A673 (cell line): ENCODE measurements around the gene WIPF2. TPM values are rescaled to one million over a fixed set of nuclear protein-coding genes. Genes with fewer than 3 reads are reported as not detected.
A peak's percentile ranks its signal among the peaks of the same experiment; 100 is the strongest.

Source experiments
- BruUV-seq: library from RNA; stranded (reverse); fragments of 400-500 nt; replicated peaks from 2 replicates; lab custom pipeline; 2021; lab: Mats Ljungman, UMichigan
- CTCF ChIA-PET: fragments of 300-600 bp; sonication (Branson Sonifier 250); formaldehyde crosslinking; loops from one replicate; lab custom pipeline; 2022; ENCODE audit warnings: antibody characterized with exemption; lab: Charles Lee
- POLR2A ChIA-PET: fragments of 300-600 bp; sonication (Branson Sonifier 250); formaldehyde crosslinking; loops from one replicate; lab custom pipeline; 2022; ENCODE audit warnings: antibody characterized with exemption; ENCODE audit not compliant: low non-redundant PET; lab: Charles Lee
- DNase-seq: peaks from one replicate; pipeline ENCODE4 v3.0.0-alpha.2; 2015; ENCODE audit warnings: low spot score
- H3K27ac ChIP-seq: fragments of 200-600 bp; sonication (generic); 2 replicates; pipeline ENCODE4 v1.5.1; 2016; ENCODE audit warnings: mixed run types, low read depth, mild to moderate bottlenecking, mixed read lengths, antibody characterized with exemption, low read length; ENCODE audit not compliant: poor library complexity, severe bottlenecking
- H3K27me3 ChIP-seq: fragments of 200-600 bp; sonication (generic); replicated peaks from 2 replicates; pipeline ENCODE4 v1.6.1; 2017; ENCODE audit warnings: mixed run types, low read depth, mild to moderate bottlenecking, mixed read lengths, antibody characterized with exemption, low read length; ENCODE audit not compliant: insufficient read depth, poor library complexity
- H3K36me3 ChIP-seq: fragments of 200-600 bp; sonication (generic); 2 replicates; pipeline ENCODE4 v1.6.1; 2016; ENCODE audit warnings: mixed run types, mild to moderate bottlenecking, mixed read lengths, antibody characterized with exemption, low read length; ENCODE audit not compliant: insufficient read depth, poor library complexity, severe bottlenecking
- H3K4me1 ChIP-seq: fragments of 200-600 bp; sonication (generic); 2 replicates; pipeline ENCODE4 v1.6.1; 2017; ENCODE audit warnings: mixed run types, mild to moderate bottlenecking, mixed read lengths, antibody characterized with exemption, low read length; ENCODE audit not compliant: insufficient read depth, poor library complexity, severe bottlenecking
- H3K4me3 ChIP-seq: fragments of 200-600 bp; sonication (generic); 2 replicates; pipeline ENCODE4 v1.5.1; 2016; ENCODE audit warnings: low read depth, mixed run types, mild to moderate bottlenecking, mixed read lengths, low read length; ENCODE audit not compliant: poor library complexity, severe bottlenecking
- H3K9me3 ChIP-seq: fragments of 200-600 bp; sonication (generic); 2 replicates; pipeline ENCODE4 v1.6.1; 2016; ENCODE audit warnings: mixed run types, low read depth, mild to moderate bottlenecking, mixed read lengths, antibody characterized with exemption, low read length; ENCODE audit not compliant: poor library complexity, severe bottlenecking
- EZH2 ChIP-seq: fragments of 200-600 bp; sonication (generic); IDR thresholded peaks from 2 replicates; pipeline ENCODE4 v1.6.1; 2017; ENCODE audit warnings: borderline replicate concordance, low read depth, mild to moderate bottlenecking, mixed read lengths, antibody characterized with exemption, low read length; ENCODE audit not compliant: poor library complexity, severe bottlenecking
- intact Hi-C: fragments of 100-400 bp; cut with micrococcal nuclease; formaldehyde crosslinking; loops from one replicate; pipeline ENCODE4 v1.10.0; 2022; ENCODE audit not compliant: unreplicated experiment
- total RNA-seq: library from RNA; stranded (reverse); gene quantifications from 2 replicates; pipeline ENCODE4 v1.2.3, GENCODE V29; 2021
- TF ChIP-seq, protein P1 (sequence below): fragments of 300-800, 200-600 bp; sonication (generic); conservative IDR thresholded peaks from 2 replicates; pipeline ENCODE4 v1.5.1; 2017; ENCODE audit warnings: low read depth, mild to moderate bottlenecking, antibody characterized with exemption, low read length, moderate library complexity, mixed read lengths

WIPF2 gene
- total RNA-seq, 1 experiment from 2014 or later = 16.3 TPM

DNA sequence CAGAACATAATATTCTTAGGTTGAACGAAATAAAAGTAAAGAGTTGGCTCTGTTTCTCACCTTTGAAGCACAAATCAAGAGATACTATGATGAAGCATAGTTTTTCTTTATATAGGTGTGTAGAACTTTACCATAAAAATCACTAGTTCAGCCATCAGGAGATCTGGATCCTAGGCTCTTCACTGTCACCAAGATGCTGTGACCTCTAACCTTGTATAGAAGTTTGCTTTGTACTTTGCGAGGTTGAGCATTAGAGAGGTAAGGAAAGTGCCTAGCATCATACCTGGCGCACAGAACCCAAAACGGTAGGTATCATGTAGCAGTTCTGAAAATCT is 68.0 kb downstream of the WIPF2 start:
- Histone ChIP-seq H3K27ac (no peak overlapping the region), H3K4me1 (peaks cover 6% of the 10 kb centered on the region), H3K36me3 (peaks cover 19% of the 10 kb centered on the region), H3K9me3 (no peaks in the 10 kb centered on the region), H3K27me3 (no peaks in the 10 kb centered on the region), H3K4me3 (no peak overlapping the region)
- no peak for DNase-seq
- TF ChIP-seq EZH2 = no peak
- TF ChIP-seq, protein P1, sequence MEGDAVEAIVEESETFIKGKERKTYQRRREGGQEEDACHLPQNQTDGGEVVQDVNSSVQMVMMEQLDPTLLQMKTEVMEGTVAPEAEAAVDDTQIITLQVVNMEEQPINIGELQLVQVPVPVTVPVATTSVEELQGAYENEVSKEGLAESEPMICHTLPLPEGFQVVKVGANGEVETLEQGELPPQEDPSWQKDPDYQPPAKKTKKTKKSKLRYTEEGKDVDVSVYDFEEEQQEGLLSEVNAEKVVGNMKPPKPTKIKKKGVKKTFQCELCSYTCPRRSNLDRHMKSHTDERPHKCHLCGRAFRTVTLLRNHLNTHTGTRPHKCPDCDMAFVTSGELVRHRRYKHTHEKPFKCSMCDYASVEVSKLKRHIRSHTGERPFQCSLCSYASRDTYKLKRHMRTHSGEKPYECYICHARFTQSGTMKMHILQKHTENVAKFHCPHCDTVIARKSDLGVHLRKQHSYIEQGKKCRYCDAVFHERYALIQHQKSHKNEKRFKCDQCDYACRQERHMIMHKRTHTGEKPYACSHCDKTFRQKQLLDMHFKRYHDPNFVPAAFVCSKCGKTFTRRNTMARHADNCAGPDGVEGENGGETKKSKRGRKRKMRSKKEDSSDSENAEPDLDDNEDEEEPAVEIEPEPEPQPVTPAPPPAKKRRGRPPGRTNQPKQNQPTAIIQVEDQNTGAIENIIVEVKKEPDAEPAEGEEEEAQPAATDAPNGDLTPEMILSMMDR = no peak
- BruUV-seq = no TSS peak
- CTCF ChIA-PET = no interaction called here
- intact Hi-C loops = loop anchor here (5.0 kb wide), 1 partner anchor 85 kb away; no protein-coding TSS in a partner anchor
- POLR2A ChIA-PET = no interaction called here

DNA sequence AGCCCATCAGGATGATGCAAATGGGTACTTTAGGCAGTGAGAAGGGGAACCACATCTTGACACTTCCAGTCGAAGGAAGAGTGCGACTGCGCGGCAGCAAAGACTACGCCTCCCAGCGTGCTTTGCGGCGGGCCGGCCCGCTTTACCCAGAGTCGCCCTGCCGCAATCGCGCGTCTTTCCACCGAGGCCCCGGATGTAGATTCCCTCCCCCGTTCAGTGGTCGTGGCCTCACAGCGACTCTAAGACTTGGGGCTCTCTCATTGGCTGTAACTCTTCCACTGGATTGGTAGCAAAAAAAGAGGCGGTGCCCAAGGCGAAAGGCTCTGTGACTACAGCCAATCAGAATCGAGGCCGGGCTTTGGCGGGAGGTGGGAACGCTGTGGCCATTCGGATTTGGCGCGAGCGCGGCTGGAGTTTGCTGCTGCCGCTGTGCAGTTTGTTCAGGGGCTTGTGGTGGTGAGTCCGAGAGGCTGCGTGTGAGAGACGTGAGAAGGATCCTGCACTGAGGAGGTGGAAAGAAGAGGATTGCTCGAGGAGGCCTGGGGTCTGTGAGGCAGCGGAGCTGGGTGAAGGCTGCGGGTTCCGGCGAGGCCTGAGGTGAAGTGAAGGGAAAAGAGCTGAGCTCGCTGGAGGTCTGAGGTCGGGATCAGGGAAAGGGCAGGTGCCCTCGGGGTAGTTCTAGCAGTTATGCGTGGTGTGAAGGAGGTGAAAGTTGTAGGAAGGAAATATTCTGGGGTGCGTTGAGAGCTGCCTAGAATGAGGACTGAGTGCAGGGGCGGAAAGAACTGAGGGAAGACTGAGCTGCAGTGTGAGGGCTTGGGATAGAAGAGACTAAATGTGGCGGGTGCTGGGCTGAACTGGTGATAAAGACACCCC is 68.6 kb downstream of the WIPF2 start, which contains the start of gene CDC6:
TSS of gene CDC6 (plus strand) at position 386 of the 876 bp plus-strand sequence. CDS start 1,542 bp downstream, outside the sequence.
- POLR2A ChIA-PET = interaction anchor here (0.5 kb wide), 1 partner anchor 1081 kb away, joined by 6 read pairs; no protein-coding TSS in a partner anchor
- Histone ChIP-seq H3K36me3 (peaks cover 19% of the 10 kb centered on the region), H3K4me1 (peaks cover 6% of the 10 kb centered on the region), H3K9me3 (no peaks in the 10 kb centered on the region), H3K27me3 (no peaks in the 10 kb centered on the region), H3K27ac (peak within 1 kb of the TSS; percentile 92), H3K4me3 (peak within 1 kb of the TSS; percentile 85)
- CTCF ChIA-PET = interaction anchor here (0.7 kb wide), 1 partner anchor 113 kb away, joined by 3 read pairs; no protein-coding TSS in a partner anchor
- TF ChIP-seq, protein P1 = no peak
- no peak for TF ChIP-seq EZH2
- TSS peak; percentile 64 for BruUV-seq
- DNase-seq = peak; percentile 98
- intact Hi-C loops = loop anchor here (5.0 kb wide), 1 partner anchor 85 kb away; no protein-coding TSS in a partner anchor

DNA sequence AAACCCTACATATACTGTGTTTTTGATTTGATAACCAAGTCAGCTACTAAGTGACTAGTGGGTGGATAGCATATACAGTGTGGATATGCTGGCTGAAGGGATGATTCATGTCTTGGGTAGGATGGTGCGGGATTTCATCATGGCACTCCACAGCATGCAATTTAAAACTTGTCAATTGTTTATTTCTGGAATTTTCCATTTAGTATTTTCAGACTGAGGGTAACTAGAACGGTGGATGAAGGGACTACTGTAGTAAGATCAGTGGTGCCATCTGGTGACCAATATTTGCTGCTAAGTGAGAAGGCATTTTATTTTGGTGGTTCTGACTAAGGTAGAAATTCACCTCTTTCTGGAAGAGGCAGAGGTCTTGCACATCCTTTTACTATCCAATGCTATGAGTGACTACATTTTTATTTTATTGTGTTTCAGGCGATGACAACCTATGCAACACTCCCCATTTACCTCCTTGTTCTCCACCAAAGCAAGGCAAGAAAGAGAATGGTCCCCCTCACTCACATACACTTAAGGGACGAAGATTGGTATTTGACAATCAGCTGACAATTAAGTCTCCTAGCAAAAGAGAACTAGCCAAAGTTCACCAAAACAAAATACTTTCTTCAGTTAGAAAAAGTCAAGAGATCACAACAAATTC is 71.7 kb downstream of the WIPF2 start:
- Histone ChIP-seq H3K27me3 (no peaks in the 10 kb centered on the region), H3K4me1 (peaks cover 6% of the 10 kb centered on the region), H3K27ac (no peak overlapping the region), H3K4me3 (no peak overlapping the region), H3K36me3 (peaks cover 45% of the 10 kb centered on the region), H3K9me3 (no peaks in the 10 kb centered on the region)
- BruUV-seq = no TSS peak
- POLR2A ChIA-PET = no interaction called here
- intact Hi-C loops = loop anchor here (5.0 to 10.0 kb wide), 2 partner anchors 178 to 276 kb away; partner anchors contain the start of gene CSF3
- DNase-seq = peak; percentile 64
- CTCF ChIA-PET = interaction anchor here (0.6 kb wide), 1 partner anchor 91 kb away, joined by 4 read pairs; no protein-coding TSS in a partner anchor
- TF ChIP-seq, protein P1 = peak; percentile 51
- no peak for TF ChIP-seq EZH2
